Skeletal muscle satellite cell (primary cell): ENCODE results near the gene KNL1.
"Not testable (repeated sequence)": the region's sequence is repeated elsewhere in the genome, so short reads cannot be mapped to it uniquely, and the experiment has no call there.

Experiments used
- H3K27me3 ChIP-seq: 2 replicates; pipeline ENCODE4 v1.7.0; 2013; ENCODE audit warnings: low read length; ENCODE audit not compliant: control insufficient read depth, insufficient read depth
- H3K36me3 ChIP-seq: 2 replicates; pipeline ENCODE4 v1.7.0; 2013; ENCODE audit warnings: mild to moderate bottlenecking, control low read depth, low read length; ENCODE audit not compliant: insufficient read depth
- H3K4me1 ChIP-seq: 2 replicates; pipeline ENCODE4 v1.7.0; 2013; ENCODE audit warnings: low read length; ENCODE audit not compliant: control insufficient read depth, insufficient read depth
- H3K4me2 ChIP-seq: 2 replicates; pipeline ENCODE4 v1.7.0; 2013; ENCODE audit warnings: mild to moderate bottlenecking, low read length
- H3K4me3 ChIP-seq: 2 replicates; pipeline ENCODE4 v1.7.0; 2013; ENCODE audit warnings: low read length
- H3K9ac ChIP-seq: 2 replicates; pipeline ENCODE4 v1.7.0; 2013; ENCODE audit warnings: mild to moderate bottlenecking, low read depth, low read length, moderate library complexity
- H3K9me3 ChIP-seq: replicated peaks from 2 replicates; pipeline ENCODE4 v1.7.0; 2013; ENCODE audit warnings: mild to moderate bottlenecking, control low read depth, low read length

Gene KNL1

DNA sequence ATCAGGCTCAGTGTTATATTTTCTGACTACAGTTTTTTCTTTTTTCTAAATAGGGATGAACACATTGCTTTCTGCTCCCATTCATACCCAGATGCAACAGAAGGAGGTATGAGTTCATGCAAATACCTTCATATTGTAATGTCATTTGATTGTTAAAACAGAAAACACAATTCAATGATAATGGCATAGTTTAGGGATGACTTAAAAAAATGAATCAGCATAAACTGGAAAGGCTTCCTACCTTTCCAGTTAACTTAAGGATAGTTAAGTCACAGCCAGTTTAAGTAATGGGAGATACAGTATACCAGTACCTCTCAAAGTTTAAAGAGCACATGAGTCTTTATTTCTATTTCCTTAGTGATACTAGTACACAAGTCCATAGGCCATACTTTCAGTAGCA lies 24.9 kb downstream of the KNL1 start:
- H3K4me2 ChIP-seq, result no peak overlapping the region
- peaks cover 17% of the 10 kb centered on the region for H3K36me3 ChIP-seq

DNA sequence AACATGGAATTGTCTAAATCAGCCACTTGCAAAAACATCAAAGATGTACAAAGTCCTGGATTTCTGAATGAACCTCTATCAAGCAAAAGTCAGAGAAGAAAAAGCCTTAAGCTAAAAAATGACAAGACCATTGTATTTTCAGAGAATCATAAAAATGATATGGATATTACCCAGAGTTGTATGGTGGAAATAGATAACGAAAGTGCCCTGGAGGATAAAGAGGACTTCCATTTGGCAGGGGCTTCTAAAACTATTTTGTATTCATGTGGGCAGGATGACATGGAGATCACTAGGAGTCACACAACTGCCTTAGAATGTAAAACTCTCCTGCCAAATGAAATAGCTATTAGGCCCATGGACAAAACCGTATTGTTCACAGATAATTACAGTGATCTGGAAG lies 29.3 kb downstream of the KNL1 start:
- Histone ChIP-seq H3K9me3 (no peaks in the 10 kb centered on the region), H3K9ac (no peak overlapping the region), H3K4me3 (no peak overlapping the region), H3K4me2 (no peak overlapping the region), H3K4me1 (no peaks in the 10 kb centered on the region), H3K36me3 (peaks cover 21% of the 10 kb centered on the region), H3K27me3 (no peaks in the 10 kb centered on the region)

More for the DNA sequence above, 24.9 kb downstream of the KNL1 start:
- H3K9ac ChIP-seq, result no peak overlapping the region
- no peaks in the 10 kb centered on the region for H3K9me3 ChIP-seq
- H3K27me3 ChIP-seq, result no peaks in the 10 kb centered on the region
- no peak overlapping the region for H3K4me3 ChIP-seq
- no peaks in the 10 kb centered on the region for H3K4me1 ChIP-seq

DNA sequence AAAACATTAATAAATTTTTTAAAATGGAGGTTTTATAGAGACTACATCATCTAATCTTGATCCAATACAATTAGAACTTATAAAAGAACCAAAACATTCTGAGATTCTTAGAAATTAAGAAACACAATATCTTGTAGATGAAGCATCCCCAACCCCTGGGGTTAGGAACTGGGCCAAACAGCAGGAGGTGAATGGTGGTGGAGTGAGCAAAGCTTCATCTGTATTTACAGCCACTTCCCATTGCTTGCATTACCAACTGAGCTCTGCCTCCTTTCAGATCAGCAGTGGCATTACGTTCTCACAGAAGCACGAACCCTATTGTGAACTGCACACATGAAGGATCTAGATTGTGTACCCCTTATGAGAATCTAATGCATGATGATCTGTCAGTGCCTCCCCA lies 36.3 kb downstream of the KNL1 start:
- peaks cover 2% of the 10 kb centered on the region for H3K36me3 ChIP-seq
- no peaks in the 10 kb centered on the region for H3K9me3 ChIP-seq
- H3K4me3 ChIP-seq, result no peak overlapping the region
- H3K4me2 ChIP-seq, result no peak overlapping the region
- no peaks in the 10 kb centered on the region for H3K4me1 ChIP-seq
- H3K9ac ChIP-seq, result no peak overlapping the region
- no peaks in the 10 kb centered on the region for H3K27me3 ChIP-seq

DNA sequence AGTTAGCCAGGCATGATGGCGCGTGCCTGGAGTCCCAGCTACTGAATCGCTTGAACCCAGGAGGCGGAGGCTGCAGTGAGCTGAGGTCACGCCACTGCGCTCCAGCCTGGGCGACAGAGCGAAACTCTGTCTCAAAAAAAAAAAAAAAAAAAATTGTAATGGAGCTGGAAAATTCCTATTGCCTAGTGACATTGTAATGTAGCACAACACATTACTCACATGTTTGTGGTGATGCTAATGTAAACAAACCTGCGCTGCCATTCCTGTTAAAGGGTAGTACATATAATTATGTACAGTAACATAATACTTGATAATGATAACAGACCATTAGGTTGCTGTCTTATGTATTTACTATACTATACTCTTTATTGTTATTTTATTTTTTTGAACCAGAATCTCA lies 39.1 kb downstream of the KNL1 start:
- Histone ChIP-seq H3K9me3 (no peaks in the 10 kb centered on the region), H3K4me3 (no peak overlapping the region), H3K27me3 (no peaks in the 10 kb centered on the region), H3K9ac (no peak overlapping the region), H3K4me2 (no peak overlapping the region), H3K36me3 (peaks cover 2% of the 10 kb centered on the region), H3K4me1 (no peaks in the 10 kb centered on the region)

DNA sequence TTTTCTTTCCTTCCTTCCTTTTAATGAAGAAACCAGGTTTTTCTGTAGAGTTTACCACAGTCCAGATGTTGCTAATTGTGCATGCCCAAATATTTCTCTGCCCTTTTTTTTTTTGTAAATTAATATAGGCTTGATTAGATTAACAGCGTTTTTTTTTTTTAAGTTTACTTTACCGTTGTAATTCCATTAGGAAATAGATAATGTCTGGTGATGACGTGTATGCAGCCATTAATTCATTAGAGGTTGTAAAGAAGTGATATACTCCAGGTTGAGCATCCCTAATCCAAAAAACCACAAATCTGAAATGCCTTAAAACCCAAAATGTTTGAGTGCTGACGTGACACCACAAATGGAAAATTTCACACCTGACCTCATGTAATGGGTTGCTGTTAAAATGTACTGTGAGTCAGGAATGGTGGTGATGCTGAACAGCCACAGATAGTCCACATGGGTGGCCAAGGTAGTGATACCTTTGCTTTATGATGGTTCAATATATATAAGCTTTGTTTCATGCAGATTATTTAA lies 43.2 kb downstream of the KNL1 start:
- Histone ChIP-seq H3K36me3 (peaks cover 3% of the 10 kb centered on the region), H3K4me1 (no peaks in the 10 kb centered on the region), H3K27me3 (no peaks in the 10 kb centered on the region), H3K9me3 (no peaks in the 10 kb centered on the region), H3K4me2 (no peak overlapping the region), H3K4me3 (no peak overlapping the region), H3K9ac (no peak overlapping the region)

DNA sequence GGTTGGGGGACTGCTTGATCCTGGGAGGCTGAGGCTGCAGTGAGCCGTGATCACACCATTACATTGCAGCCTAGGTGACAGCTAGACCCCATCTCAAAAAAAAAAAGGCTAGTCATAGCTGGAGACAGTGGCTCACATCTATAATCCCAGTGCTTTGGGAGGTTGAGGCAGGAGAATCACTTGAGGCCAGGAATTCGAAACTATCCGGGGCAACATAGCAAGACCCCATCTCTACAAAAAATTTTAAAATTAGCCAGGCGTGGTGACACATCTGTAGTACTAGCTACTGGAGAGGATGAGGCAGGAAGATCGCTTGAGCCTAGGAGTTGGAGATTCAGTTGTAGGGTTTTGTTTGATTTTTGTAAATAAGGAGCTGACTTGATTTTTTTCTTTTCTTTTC lies 45.6 kb downstream of the KNL1 start:
- Histone ChIP-seq H3K36me3 (peaks cover 3% of the 10 kb centered on the region), H3K4me2 (no peak overlapping the region), H3K4me3 (no peak overlapping the region), H3K27me3 (no peaks in the 10 kb centered on the region), H3K4me1 (no peaks in the 10 kb centered on the region), H3K9ac (no peak overlapping the region), H3K9me3 (no peaks in the 10 kb centered on the region)

DNA sequence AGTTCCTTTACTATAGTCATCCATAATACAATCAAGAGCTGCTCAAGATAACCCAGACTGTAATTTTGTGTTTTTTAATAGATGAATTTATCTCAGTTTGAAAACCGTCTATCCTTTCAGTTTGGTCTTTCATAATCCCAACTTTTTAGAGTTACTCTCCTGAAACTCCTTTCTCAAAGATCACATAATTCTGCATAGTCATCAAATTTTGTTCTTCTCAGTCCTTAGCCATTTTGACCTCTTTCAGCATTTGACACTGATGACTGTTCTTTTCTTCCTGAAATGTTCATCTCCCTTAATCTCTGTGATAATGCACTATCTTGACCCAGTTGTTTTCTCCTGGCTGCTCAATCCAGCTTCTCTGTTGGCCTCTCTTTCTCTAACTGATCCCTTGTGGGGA lies 53.5 kb downstream of the KNL1 start:
- peaks cover under 1% of the 10 kb centered on the region for H3K36me3 ChIP-seq
- no peak overlapping the region for H3K9ac ChIP-seq
- no peaks in the 10 kb centered on the region for H3K27me3 ChIP-seq
- H3K4me1 ChIP-seq, result no peaks in the 10 kb centered on the region
- H3K4me3 ChIP-seq, result no peak overlapping the region
- H3K9me3 ChIP-seq, result no peaks in the 10 kb centered on the region
- H3K4me2 ChIP-seq, result no peak overlapping the region

DNA sequence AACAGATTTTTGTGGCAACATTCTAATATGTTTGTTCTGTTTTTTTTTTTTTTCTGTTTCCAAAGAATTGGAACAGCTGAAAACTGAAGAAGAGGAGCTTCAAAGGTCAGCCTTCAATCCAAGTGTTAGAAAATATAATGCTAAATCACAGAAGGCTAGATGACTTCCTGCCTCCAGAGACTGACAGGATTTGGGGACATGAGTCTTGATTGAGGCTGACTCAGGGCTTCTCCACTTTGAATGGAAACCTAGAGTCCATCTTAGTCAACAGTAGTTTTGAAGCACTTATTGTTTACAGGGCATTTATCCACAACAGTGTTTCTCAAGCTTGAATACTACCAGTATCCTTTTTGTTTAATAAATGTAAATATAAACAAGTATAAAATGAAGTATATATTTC lies 56.4 kb downstream of the KNL1 start:
- Histone ChIP-seq H3K9me3 (no peaks in the 10 kb centered on the region), H3K27me3 (no peaks in the 10 kb centered on the region), H3K4me2 (no peak overlapping the region), H3K4me3 (no peak overlapping the region), H3K36me3 (peaks cover 13% of the 10 kb centered on the region), H3K4me1 (no peaks in the 10 kb centered on the region), H3K9ac (no peak overlapping the region)

DNA sequence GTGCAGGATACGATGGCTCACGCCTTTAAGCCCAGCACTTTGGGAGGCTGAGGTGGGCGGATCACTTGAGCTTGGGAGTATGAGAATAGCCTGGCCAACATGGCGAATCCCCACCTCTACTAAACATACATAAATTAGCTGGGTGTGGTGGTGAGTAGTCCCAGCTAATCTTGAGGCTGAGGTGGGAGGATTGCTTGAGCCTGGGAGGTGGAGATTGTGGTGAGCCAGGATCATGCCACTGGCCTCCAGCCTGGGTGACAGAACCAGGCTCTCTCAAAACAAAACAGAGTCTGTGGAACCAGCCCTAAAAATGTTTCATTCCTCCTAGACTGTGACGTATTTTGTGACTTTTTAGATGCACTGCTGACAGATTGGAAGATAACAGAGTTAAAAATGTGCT lies 66.6 kb downstream of the KNL1 start:
- H3K9me3 ChIP-seq, result no peaks in the 10 kb centered on the region
- H3K4me3 ChIP-seq, result no peak overlapping the region
- peaks cover 8% of the 10 kb centered on the region for H3K36me3 ChIP-seq
- no peak overlapping the region for H3K9ac ChIP-seq
- no peak overlapping the region for H3K4me2 ChIP-seq
- H3K27me3 ChIP-seq, result no peaks in the 10 kb centered on the region
- no peaks in the 10 kb centered on the region for H3K4me1 ChIP-seq

DNA sequence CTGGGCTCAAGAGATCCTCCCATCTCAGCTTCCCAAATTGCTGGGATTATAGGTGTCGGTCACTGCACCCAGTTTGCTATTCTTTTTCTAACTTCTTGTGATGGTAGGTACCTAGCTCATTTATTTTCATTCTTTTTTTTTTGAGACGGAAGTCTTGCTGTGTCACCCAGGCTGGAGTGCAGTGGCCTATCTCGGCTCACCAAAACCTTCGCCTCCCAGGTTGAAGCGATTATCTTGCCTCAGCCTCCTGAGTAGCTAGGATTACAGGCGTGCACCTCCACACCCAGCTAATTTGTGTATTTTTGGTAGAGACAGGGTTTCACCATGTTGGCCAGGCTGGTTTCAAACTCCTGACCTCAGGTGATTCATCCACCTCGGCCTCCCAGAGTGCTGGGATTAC lies 70.9 kb downstream of the KNL1 start:
- Histone ChIP-seq H3K4me3 (no peak overlapping the region), H3K36me3 (peaks cover 4% of the 10 kb centered on the region), H3K9ac (no peak overlapping the region), H3K27me3 (no peaks in the 10 kb centered on the region), H3K4me1 (no peaks in the 10 kb centered on the region), H3K4me2 (no peak overlapping the region), H3K9me3 (no peaks in the 10 kb centered on the region)

DNA sequence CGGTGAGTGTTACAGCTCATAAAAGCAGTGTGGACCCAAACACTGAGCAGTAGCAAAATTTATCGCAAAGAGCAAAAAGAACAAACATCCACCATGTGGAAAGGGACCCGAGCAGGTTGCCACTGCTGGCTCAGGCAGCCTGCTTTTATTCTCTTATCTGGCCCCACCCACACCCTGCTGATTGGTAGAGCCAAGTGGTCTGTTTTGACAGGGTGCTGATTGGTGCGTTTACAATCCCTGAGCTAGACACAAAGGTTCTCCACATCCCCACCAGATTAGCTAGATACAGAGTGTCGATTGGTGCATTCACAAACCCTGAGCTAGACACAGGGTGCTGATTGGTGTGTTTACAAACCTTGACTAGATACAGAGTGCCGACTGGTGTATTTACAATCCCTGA lies 82.2 kb downstream of the KNL1 start:
- H3K4me3 ChIP-seq, H3K4me2 ChIP-seq, H3K36me3 ChIP-seq, H3K9ac ChIP-seq, H3K4me1 ChIP-seq, H3K27me3 ChIP-seq, H3K9me3 ChIP-seq: not testable (repeated sequence)

DNA sequence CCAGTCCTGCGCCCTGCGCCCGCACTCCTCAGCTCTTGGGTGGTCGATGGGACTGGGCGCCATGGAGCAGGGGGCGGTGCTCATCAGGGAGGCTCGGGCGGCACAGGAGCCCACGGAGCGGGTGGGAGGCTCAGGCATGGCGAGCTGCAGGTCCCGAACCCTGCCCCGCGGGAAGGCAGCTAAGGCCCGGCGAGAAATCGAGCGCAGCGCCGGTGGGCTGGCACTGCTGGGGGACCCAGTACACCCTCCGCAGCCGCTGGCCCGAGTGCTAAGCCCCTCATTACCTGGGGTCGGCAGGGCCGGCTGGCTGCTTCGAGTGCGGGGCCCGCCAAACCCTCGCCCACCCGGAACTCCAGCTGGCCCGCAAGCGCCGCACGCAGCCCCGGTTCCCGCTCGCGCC lies 82.9 kb downstream of the KNL1 start:
- not testable (repeated sequence) for H3K4me1 ChIP-seq, H3K4me3 ChIP-seq, H3K4me2 ChIP-seq, H3K36me3 ChIP-seq, H3K27me3 ChIP-seq, H3K9me3 ChIP-seq, H3K9ac ChIP-seq
